ENCODE measurements around the gene TNRC18.

Gene TNRC18

GRCh38 chr7:5381071-5381772, 42.4 kb downstream of the TNRC18 start:
- TF ChIP-seq, protein P1, sequence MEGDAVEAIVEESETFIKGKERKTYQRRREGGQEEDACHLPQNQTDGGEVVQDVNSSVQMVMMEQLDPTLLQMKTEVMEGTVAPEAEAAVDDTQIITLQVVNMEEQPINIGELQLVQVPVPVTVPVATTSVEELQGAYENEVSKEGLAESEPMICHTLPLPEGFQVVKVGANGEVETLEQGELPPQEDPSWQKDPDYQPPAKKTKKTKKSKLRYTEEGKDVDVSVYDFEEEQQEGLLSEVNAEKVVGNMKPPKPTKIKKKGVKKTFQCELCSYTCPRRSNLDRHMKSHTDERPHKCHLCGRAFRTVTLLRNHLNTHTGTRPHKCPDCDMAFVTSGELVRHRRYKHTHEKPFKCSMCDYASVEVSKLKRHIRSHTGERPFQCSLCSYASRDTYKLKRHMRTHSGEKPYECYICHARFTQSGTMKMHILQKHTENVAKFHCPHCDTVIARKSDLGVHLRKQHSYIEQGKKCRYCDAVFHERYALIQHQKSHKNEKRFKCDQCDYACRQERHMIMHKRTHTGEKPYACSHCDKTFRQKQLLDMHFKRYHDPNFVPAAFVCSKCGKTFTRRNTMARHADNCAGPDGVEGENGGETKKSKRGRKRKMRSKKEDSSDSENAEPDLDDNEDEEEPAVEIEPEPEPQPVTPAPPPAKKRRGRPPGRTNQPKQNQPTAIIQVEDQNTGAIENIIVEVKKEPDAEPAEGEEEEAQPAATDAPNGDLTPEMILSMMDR (IDR thresholded peaks at IDR 0.05; ENCODE audit: low read depth, low read length, missing control alignments) = no peak
- in situ Hi-C loops (cut with HindIII; ENCODE audit: low pct_ligation_motif_present, low sequenced_read_pairs) = no loop called here
- H3K27ac ChIP-seq = no peak overlapping the region
- H3K36me3 ChIP-seq (replicated peaks) = peaks cover 12% of the 10 kb centered on the region
- no peak for DNase-seq
- no peak overlapping the region for H3K4me3 ChIP-seq (ENCODE audit: low read depth, low read length)
- no peaks in the 10 kb centered on the region for H3K27me3 ChIP-seq (replicated peaks)

- Histone ChIP-seq H3K27me3 (replicated peaks) (no peaks in the 10 kb centered on the region), H3K27ac (no peak overlapping the region), H3K4me3 (ENCODE audit: low read depth, low read length) (no peak overlapping the region), H3K36me3 (replicated peaks) (peaks cover 18% of the 10 kb centered on the region)
- TF ChIP-seq, protein P1 (IDR thresholded peaks at IDR 0.05; ENCODE audit: low read depth, low read length, missing control alignments) = no peak
- in situ Hi-C loops (cut with HindIII; ENCODE audit: low pct_ligation_motif_present, low sequenced_read_pairs) = no loop called here
- DNase-seq = no peak
These were observed 43.1 kb downstream of the TNRC18 start for GRCh38 chr7:5380350-5381070.

- Histone ChIP-seq H3K27ac (no peak overlapping the region), H3K27me3 (replicated peaks) (no peaks in the 10 kb centered on the region), H3K4me3 (ENCODE audit: low read depth, low read length) (no peak overlapping the region), H3K36me3 (replicated peaks) (peaks cover 15% of the 10 kb centered on the region)
- DNase-seq = no peak
- in situ Hi-C loops (cut with HindIII; ENCODE audit: low pct_ligation_motif_present, low sequenced_read_pairs) = no loop called here
- TF ChIP-seq, protein P1 (IDR thresholded peaks at IDR 0.05; ENCODE audit: low read depth, low read length, missing control alignments) = no peak
These were observed 44.1 kb downstream of the TNRC18 start for GRCh38 chr7:5379546-5379945.

- peaks cover 24% of the 10 kb centered on the region for H3K36me3 ChIP-seq (replicated peaks)
- DNase-seq = no peak
- TF ChIP-seq, protein P1 (IDR thresholded peaks at IDR 0.05; ENCODE audit: low read depth, low read length, missing control alignments) = no peak
- no peaks in the 10 kb centered on the region for H3K27me3 ChIP-seq (replicated peaks)
- no peak overlapping the region for H3K27ac ChIP-seq
- no peak overlapping the region for H3K4me3 ChIP-seq (ENCODE audit: low read depth, low read length)
- in situ Hi-C loops (cut with HindIII; ENCODE audit: low pct_ligation_motif_present, low sequenced_read_pairs) = no loop called here
These were observed 45.8 kb downstream of the TNRC18 start for GRCh38 chr7:5377816-5378215.

DNA sequence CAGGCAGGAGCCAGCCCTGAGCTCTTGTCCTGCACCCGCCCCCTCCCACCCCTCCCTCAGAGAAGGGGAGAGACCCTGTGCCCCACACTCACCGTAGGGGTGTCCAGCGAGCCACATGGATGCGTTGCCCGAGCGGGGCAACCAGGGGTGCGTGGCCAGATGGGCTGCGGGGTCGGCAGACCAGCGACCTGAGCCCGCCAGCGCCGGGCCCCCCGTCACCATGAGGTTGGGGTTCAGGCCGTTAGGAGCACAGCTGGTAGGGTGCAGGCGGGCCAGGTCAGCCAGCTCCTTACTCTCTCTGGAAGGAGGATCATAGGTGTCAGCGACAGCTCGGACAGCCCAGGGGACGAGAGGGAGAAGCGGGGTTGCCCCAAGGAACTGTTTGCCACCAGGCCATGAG, 46.4 kb downstream of the TNRC18 start:
- TF ChIP-seq, protein P1 (IDR thresholded peaks at IDR 0.05; ENCODE audit: low read depth, low read length, missing control alignments) = no peak
- Histone ChIP-seq H3K27ac (no peak overlapping the region), H3K36me3 (replicated peaks) (peaks cover 29% of the 10 kb centered on the region), H3K27me3 (replicated peaks) (no peaks in the 10 kb centered on the region), H3K4me3 (ENCODE audit: low read depth, low read length) (no peak overlapping the region)
- in situ Hi-C loops (cut with HindIII; ENCODE audit: low pct_ligation_motif_present, low sequenced_read_pairs) = no loop called here
- no peak for DNase-seq

All from brain microvascular endothelial cell (primary cell).